ENCODE measurements around the gene PRXL2B.

Gene PRXL2B

GRCh38 chr1:2639607-2640521 lies 53.3 kb downstream of the PRXL2B start:
- DNase-seq, result no peak

DNA sequence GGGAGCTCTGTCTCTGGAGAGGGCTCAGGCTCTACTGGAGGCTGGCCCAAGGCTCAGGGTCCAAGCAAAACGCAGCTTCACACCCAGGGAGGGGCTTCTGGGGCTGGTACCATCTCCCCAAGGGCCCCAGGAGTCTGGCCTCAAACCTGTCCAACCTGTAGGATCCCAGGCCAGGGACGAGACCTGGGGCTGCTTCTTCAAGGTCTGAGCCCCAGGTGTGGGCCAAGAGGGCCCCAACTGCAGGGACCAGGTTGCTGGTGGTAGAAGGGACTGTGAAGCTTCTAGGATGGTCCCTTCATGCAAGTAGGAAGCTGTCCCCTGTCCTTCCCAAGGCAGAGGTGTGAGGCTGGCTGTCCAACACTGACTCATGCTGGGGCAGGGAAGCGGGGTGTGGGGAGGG lies 54.0 kb downstream of the PRXL2B start:
- DNase-seq, result no peak
